NCI-H510A (cell line): ENCODE results near the gene DGAT2L6.

Experiments used
- DNase-seq: peaks from one replicate; lab custom pipeline; 2025; lab: John Stamatoyannopoulos, UW

DGAT2L6 gene

GRCh38 chrX:70176938-70177533, at the start of gene DGAT2L6:
DGAT2L6 (plus strand) TSS chrX:70177483; CDS start chrX:70177583, 100 bp downstream.
- no peak for DNase-seq

DNA sequence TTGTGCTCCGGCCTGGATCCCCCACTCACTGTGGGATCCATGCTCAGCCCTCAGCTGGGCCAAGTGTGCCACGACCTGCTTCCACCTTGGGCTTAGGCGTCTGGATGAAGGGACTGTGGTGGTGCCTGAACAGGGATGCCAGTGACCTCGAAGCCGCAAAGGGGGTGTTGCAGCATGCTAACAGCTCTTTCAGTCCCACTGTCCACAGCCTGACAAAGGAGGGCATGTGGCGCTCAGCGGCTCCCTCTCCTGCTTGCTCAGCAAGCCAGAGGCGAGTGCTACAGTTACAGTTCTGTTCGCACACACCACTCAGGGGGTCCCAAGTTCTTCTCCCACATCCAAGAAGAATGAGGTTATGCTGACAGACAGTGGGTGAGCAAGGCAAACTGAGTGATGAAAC, 49.2 kb upstream of the DGAT2L6 start:
- no peak for DNase-seq

DNA sequence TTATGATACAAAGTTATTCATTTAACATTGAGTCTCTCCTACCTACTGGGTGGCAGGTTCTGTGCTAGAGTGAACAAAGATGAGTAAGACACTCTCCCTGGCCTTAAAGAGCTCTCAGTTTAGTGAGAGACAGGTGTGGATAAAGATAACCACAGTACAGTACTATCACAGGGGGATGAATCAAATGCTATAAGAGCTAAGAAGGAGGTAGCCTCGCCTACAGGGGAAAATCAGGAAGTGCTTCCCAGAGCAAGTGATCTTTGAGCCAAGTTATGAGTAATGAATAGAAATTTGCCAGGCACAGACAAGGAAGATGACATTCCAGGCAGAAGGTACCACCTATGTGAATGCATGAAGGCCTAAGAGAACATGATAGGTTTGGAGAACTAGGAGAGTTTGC, 47.5 kb upstream of the DGAT2L6 start:
- DNase-seq = no peak

- no peak for DNase-seq
Observed at GRCh38 chrX:70132224-70132623, 45.1 kb upstream of the DGAT2L6 start.

- no peak for DNase-seq
Observed at GRCh38 chrX:70132877-70133302, 44.4 kb upstream of the DGAT2L6 start.

DNA sequence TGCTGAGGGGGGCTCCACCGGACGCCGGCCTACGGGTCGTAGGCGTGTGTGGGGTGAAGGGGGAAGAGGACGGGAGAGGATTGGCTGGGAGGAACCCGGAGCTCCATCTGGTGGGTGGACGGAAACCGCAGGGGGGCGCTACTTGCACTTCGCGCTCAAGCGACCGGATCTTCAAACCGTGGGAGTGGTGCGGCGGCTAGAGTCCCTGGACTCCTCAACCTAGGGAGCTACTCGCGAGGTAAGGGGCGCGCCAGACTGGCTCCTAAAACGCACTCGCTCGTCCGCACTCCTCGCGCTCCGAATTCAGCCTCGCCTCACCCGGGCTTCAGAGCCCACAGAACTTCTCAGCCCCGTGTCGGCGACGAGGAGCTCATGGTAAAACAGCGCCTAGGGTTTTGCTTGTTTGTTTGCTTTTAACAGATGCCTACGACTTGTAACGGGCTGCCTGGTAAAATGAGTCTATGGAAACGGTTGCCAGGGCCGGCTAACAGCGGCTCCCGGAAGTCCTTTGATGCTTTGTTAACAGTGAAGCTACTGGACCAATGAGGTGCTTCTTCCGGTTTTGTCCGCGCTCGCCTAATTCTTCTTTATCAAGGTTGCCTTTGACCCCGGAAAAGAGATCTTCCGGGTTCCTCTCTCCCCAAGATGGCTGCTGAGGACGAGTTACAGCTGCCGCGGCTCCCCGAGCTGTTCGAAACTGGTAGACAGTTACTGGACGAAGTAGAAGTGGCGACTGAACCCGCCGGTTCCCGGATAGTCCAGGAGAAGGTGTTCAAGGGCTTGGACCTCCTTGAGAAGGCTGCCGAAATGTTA, 43.8 kb upstream of the DGAT2L6 start, which contains the start of gene IGBP1:
IGBP1 (plus strand) TSS at position 145 of the 813 bp plus-strand sequence; CDS start at position 646, 501 bp downstream.
- peak; percentile 83 for DNase-seq

DNA sequence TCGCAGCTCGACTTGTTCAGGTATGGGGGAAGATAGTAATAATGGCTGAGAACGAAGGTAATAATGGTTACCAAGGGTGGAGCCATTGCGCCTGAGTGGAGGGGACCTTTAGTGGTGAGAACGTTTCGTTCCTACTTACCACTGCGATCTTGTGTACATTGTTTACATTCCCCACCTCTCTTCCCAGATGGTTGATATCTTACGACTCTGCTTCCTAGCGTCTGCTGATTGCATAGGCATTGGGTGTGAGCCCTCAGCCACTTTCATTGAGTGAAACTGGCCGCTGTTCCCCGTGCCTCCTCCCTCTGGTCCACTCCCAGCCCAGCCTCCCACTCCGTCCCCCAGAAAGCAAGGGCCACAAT, 43.2 kb upstream of the DGAT2L6 start:
- no peak for DNase-seq

- DNase-seq = no peak
Observed at GRCh38 chrX:70138622-70139021, 38.7 kb upstream of the DGAT2L6 start.

- DNase-seq = no peak
Observed at GRCh38 chrX:70139736-70140135, 37.5 kb upstream of the DGAT2L6 start.

GRCh38 chrX:70141373-70141772, 35.9 kb upstream of the DGAT2L6 start:
- no peak for DNase-seq

- DNase-seq = no peak
Observed at GRCh38 chrX:70166601-70167590, 10.4 kb upstream of the DGAT2L6 start.

DNA sequence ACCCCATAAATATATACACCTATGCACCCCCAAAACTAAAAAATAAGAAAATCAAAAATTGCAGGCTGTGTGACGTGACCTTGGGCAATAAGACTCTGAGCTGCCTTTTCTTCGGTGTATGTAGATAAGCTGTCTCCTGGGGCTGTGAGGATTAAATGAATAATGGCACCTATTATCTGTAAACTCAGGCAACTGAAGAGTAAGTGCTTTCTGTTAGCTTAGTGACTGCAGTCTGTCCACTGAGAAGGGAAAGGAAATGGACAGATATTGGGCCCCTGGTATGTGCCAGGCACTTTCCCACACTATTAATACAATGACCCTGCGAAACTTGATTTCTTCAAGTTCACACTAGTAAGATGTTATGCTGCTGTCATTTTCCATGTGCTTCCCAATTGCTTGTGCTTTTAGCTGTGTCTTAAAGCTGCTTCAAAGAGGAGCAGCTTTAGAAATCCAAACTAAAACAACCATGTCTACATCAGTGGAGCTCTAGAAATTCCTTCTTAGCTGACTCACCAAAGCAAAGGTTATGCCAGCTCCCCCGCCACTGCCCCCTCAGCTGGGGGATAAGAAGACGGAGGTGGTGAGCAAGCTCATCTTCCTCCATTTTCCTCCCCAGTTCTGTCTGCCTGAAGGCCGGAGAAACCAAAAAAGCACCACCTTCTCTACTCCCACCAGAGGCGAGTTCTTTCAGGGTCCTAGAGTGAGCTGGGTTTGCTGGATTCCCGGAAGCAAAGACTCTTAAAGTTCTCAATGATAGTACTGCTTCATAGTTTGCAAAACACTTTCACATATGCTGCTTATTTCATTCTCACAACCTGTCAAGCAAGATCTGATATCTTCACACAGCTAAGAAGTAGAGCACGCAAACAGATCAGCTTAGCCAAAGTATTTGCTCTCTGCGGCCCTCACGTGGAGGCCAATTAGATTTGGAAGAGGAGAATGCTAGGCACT, 8.8 kb upstream of the DGAT2L6 start:
- DNase-seq = no peak

DNA sequence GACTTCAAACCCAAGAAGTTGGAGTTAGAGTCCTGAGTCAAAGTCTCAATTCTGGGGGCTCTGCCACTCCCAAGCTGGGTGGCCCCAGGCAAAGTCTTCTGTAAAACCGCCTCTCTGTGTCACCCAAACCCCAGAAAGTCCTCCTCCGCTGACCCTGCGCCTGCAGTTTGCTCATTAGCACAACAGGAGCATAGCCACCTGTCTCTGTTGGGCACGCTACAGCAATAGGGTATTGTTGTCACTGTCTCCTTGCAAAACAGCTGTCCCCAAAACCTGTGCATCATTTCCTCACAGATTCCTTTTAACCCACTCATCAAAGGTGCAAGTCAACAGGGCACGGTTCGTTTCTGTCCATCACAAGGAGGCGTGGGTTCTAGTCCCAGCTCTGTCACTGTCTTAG, 8.0 kb upstream of the DGAT2L6 start:
- DNase-seq = no peak

DNA sequence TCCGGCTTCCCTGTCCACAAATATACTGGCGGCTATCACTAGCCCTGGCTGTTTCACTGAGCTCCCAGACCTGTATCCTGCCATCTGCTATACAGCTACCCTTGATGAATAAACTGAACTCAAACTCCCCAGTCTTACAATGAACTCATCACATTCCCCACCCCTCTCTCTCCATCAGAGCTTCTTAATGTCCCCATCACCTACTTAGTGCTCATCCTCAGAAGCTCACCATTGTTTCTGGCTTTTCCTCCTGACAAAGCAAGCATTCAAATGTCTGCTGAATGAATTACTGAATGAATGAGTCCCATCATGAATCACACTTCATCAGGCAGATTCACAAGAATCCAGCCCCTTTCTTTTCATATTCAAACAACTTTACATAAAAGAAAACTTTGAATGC, 5.7 kb upstream of the DGAT2L6 start:
- DNase-seq = no peak

- DNase-seq = no peak
Observed at GRCh38 chrX:70172221-70172620, 5.1 kb upstream of the DGAT2L6 start.

DNA sequence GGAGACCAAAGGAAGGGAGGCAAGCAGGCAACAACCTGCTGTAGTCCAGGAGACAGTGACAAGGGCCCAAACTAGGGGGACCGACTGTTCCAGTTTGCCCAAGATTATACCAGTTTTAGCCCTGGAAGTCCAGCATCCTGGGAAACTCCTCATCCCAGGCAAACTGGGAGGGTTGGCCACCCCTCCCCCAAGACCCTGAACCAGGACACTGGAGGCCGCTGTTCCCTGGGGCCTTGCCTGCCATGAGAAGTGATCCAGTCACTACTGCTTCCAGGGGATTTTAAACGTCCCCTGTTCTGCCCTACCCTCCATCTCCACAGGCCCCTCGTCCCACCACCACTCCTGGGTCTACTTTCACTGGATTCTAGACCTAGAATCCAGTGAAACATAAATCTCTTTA, 4.3 kb upstream of the DGAT2L6 start:
- DNase-seq = no peak

DNA sequence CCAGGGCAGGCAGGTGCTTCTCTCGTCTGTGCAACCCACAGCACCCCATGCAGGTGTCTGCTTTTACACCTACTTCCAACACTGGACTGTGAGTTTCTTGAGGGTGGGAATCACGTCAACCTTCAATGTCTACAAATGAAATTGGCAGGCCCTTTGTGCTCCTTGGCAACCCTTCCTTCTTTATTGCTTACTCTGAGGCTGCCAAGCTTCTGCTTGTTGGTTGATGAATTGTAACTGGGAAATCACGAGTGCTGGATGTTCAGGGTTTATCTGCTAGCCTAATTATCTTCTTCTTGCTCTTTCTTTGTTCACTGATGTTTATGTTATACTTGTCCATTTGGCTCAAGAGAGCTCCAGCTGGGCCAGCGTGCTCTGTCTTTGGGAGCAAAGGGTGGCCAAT, 2.5 kb upstream of the DGAT2L6 start:
- DNase-seq = no peak

DNA sequence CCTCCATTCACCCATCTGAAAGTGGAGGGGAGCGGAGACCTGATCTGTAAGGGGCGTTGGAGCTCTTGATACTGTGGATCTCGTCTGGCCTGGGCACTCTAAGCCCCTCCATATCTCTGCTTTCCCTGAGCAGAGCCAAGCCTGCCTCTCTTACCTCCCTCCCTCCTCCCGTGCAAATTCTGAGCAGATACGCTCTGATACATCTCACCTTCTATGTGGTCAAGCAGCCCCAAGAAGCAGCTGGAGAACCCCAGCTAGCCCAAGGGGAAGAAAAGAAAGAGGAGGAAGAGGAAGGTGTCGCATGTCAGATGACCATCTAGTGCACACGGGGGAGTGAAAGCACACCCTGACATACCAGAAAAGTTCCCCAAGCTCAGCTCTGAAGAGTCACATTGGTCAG, 1.9 kb upstream of the DGAT2L6 start:
- no peak for DNase-seq

DNA sequence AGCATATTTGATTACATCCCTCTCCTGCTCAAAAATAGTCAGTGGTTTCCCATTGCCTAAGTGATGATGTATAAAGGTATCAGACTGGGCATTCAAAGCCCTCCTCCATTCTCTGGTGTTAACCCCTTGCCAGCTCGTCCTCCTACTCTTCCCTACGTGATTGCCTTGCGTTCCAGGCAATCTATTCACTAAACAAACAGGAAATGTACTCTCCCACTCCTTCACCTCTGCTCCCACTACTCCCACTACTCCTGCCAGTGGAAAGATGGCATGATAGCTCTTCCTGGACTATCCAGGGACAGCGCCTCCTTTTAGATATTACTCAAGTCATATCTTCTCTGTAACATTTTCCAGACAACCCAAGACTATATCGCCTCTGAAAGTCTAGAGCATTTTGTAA, 5.8 kb downstream of the DGAT2L6 start:
- DNase-seq = no peak

GRCh38 chrX:70190225-70190624, 12.9 kb downstream of the DGAT2L6 start:
- DNase-seq = no peak
